Measurements from ENCODE around the gene ATAT1. TPM values are rescaled to one million over a fixed set of nuclear protein-coding genes. Genes with fewer than 3 reads are reported as not detected.

Gene ATAT1
- total and polyA plus RNA-seq, 2 experiments from 2014 or later = 12.8 to 23.0 TPM

GRCh38 chr6:30601815-30602641, 24.6 kb upstream of the ATAT1 start (continued):
- no peak for TF ChIP-seq ZNF462 (CRISPR knock-in tag; IDR thresholded peaks at IDR 0.05)
- TF ChIP-seq, protein P1, sequence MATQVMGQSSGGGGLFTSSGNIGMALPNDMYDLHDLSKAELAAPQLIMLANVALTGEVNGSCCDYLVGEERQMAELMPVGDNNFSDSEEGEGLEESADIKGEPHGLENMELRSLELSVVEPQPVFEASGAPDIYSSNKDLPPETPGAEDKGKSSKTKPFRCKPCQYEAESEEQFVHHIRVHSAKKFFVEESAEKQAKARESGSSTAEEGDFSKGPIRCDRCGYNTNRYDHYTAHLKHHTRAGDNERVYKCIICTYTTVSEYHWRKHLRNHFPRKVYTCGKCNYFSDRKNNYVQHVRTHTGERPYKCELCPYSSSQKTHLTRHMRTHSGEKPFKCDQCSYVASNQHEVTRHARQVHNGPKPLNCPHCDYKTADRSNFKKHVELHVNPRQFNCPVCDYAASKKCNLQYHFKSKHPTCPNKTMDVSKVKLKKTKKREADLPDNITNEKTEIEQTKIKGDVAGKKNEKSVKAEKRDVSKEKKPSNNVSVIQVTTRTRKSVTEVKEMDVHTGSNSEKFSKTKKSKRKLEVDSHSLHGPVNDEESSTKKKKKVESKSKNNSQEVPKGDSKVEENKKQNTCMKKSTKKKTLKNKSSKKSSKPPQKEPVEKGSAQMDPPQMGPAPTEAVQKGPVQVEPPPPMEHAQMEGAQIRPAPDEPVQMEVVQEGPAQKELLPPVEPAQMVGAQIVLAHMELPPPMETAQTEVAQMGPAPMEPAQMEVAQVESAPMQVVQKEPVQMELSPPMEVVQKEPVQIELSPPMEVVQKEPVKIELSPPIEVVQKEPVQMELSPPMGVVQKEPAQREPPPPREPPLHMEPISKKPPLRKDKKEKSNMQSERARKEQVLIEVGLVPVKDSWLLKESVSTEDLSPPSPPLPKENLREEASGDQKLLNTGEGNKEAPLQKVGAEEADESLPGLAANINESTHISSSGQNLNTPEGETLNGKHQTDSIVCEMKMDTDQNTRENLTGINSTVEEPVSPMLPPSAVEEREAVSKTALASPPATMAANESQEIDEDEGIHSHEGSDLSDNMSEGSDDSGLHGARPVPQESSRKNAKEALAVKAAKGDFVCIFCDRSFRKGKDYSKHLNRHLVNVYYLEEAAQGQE (IDR thresholded peaks at IDR 0.05; ENCODE audit: unreplicated experiment) = no peak
- TF ChIP-seq ETS1 (IDR thresholded peaks at IDR 0.05) = no peak
- TF ChIP-seq STAT1 (IDR thresholded peaks at IDR 0.05; ENCODE audit: unreplicated experiment) = no peak
- TF ChIP-seq NANOG (IDR thresholded peaks at IDR 0.05; ENCODE audit: borderline replicate concordance) = no peak
- no peak for TF ChIP-seq ZNF331 (CRISPR knock-in tag; IDR thresholded peaks at IDR 0.05; ENCODE audit: low read depth)
